ENCODE data around the gene FBXW7.

Gene FBXW7

DNA sequence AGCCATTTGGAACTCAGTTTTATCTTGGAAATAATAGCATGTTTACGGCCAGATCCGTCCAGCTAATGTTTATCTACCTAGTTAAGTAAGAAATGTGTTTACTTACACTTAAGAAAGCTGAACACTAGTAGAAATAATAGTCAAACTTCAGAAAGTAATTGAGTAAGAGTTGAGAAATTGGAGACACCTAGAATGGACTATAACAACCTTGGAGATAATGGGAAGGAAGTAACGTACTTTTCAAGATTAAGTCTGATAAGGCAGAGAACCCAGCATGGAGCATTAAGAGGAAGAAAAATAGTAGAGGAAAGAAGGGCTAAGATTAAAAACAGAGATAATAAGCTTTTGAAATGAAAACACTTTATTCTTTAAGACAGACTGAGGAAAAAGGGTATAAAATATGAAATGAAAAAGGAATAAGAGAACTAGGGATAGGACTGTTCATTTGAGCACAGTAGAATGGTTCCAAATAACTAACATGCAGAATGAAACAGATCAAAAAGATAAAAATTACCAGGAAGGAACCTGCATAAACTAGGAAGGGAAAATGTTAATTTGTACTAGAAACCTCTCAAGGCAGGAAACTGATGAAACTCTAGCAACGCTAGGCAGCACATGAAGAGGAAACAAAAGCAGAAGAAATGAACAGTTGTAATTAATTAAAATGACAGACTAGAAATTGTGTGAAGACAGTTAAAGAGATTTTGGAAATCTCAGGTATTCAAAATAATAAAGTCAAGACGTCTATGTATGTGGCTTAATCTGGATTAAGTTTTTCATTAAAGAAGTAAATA lies 71.7 kb downstream of the FBXW7 start:
- no peak for DNase-seq

DNA sequence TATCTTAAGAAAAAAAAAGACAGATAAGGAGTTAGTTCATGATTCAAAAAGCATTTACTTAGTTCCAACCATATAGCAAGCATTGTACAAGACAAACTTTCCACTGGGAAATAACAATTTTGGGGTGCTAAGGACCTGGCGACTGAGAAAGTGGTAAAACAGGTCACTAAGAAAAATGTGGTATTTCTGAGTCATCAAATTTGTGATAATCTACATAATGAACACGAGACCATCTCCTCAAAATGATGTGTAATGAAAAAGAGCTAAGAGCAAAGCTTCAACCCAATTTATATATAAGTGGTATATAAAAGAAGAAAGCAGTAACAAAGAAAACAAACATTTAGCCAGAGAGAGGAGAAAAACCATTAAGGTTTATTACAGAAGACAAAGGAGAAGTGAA lies 72.3 kb downstream of the FBXW7 start:
- no peak for DNase-seq

GRCh38 chr4:152462695-152463094 lies 73.2 kb downstream of the FBXW7 start:
- no peak for DNase-seq

- DNase-seq: no peak
Measured at GRCh38 chr4:152462047-152462446, 73.8 kb downstream of the FBXW7 start.

- no peak for DNase-seq
Measured at GRCh38 chr4:152460488-152460887, 75.4 kb downstream of the FBXW7 start.

- DNase-seq: no peak
Measured at GRCh38 chr4:152459326-152459725, 76.6 kb downstream of the FBXW7 start.

DNA sequence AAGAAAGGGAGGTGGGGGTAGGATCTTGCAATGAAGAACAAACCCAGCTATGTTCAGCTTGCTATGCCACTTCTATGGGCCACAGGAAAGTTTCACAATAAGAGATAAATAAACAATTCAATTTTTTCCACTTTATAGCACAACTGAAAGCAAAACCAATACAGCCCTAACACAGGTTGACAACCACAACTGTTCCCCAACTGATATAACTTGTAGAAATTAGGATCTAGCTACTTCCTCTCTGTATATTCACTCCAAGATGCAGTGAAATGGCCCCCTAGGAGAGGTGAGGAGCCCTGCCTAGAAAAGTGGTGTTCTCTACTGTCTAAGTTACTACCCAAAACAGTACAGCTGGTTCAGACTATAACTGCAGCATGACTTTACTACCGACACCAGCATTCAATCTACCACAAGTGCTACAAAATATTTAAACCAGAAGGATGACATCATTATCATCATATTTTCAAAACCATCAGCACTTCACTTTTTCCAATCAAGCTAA lies 77.0 kb downstream of the FBXW7 start:
- no peak for DNase-seq

GRCh38 chr4:152456609-152457008 lies 79.3 kb downstream of the FBXW7 start:
- DNase-seq: no peak

DNA sequence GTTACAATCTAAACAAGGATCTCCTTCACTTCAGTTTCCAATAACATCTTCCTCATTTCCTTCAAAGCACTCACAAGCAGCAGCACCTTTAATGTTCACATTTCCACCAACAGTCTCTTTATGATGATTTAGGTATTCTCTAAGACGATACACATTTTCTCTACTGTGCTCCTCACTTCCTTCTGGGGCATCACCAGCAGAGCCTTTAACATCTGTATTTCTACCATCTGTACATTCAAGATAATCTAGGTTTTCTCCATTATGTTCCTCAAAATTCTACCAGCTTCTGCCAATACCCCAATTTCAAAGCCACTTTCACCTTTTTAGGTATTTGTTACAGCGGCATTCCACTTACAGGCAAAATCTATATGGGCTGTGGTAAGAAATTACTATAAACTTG lies 80.6 kb downstream of the FBXW7 start:
- no peak for DNase-seq

DNA sequence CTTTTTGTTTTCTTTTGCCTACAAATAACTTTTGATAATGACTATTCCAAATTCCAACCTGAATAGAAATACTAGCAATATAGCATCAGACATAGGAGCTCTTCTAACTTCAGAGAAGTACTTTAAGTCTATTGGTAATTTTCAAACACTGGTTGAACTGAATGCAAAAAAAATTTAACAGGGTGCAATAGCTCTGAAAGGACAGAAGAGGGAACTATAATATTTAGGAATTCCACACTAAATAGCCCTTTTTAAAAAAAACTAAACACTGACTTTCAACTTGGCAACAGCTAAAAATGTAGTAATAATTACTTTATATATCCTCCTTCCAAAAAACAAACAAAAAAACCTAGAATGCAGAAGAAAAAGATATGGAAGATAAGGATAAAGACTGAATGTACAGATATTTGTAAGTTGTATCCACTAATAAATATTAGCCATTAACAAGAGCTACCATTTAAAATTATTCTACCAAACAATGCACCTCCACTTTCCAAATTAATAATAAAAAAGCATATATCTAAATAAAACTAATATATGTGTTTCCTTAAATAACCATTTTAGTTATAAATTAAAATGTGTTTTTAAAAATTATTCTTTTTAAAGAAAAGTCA lies 81.4 kb downstream of the FBXW7 start:
- no peak for DNase-seq

DNA sequence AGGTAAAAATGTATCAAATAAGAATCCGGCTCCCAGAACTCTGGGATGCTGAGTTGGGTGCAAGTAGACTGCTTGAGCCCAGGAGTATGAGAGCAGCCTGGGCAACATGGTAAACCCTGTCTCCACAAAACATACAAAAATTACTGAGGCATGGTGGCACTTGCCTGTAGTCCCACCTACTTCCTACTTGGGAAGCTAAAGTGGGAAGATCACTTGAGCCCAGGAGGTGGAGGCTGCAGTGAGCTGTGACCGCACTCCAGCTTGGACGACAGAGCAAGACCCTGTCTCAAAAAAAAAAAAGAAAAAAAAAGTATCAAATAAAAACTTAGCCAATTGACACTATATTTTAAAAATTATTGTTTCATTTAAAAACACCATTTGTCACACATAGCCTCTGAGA lies 84.4 kb downstream of the FBXW7 start:
- no peak for DNase-seq

GRCh38 chr4:152448854-152449253 lies 87.0 kb downstream of the FBXW7 start:
- no peak for DNase-seq

DNA sequence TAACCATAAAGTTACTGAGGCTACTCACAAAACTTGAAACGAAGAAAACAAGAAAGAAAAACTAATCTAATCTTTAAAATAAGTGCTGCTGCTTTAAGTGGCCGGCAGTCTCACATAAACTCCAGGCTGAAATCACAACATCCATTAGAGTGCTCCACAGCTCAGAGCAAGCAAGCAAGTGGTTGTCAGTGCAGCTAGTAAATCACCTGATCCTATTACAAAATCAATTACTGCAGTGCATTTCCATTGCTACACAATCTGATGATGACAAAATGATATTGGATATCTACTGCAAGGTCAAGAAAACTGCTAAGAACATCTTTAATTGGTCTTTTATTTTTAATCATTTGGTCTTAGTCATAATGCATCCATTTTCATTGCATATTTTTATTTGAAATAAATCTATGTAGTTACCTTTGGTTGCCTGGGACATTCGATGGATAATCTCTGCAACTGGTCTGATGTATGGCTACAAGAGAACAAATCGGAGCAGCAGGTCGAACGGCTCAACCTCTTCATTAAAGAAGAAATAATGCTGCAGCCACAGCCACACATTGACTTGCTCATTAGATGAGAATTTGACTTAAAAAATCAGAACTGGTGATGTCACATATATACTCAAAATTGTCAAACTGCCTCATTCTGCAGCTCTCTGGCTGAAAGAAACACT lies 87.7 kb downstream of the FBXW7 start:
- no peak for DNase-seq

DNA sequence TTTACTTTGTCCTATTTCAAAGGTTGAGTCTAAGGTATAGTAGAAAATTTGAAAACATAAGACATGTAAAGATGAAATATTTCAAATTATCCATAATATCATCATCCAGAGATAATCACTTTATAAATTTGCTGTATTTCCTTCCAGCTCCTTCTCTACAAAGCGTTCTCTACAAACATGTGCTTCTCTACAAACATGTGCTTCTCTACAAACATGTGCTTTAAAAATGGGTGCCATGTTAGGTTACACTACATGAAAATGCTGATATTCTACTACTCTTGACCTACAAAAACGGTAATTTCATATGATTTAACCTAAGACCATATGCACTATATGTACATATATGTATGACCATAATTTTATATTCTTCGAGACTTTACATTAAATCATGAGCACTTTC lies 92.0 kb downstream of the FBXW7 start:
- no peak for DNase-seq

GRCh38 chr4:152437561-152437960 lies 98.3 kb downstream of the FBXW7 start:
- no peak for DNase-seq

GRCh38 chr4:152436384-152436783 lies 99.5 kb downstream of the FBXW7 start:
- no peak for DNase-seq

DNA sequence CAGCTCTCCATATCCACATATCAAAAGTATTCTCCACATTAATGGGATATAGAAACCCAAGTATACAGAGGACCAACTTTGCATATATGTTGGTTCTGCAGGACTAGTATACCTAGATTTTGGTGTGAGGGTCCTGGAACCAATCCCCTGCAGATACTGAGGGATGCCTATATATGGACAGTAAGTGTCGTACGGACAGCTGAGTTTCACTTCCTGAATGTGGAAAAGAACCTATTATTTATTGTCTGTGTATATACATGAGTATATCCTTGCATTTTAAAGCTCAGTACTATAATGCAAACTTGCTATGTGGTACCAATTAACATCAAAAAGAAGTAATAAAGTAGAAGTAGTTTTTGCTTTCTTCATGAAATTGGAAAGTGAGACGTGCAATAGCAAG lies 101.9 kb downstream of the FBXW7 start:
- no peak for DNase-seq

DNA sequence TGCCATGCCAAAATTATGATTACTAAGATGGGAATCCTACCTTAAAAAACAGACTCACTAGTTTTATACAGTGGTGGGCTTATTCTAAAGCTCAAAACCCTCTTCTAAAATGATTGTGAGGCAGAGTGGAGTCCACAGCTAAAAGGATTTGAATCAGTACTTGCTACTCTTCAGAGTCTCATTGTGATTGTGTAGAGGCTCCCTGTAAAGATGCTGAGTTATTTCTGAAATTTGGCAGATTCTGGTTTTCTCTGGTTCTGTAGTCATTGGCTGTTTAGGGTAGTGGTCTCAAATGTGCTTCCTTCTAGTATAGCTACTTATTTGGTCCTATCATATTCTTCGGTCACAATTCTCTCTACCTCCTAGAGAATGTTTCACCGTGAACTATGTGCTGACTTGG lies 104.1 kb downstream of the FBXW7 start:
- DNase-seq: no peak

- DNase-seq: no peak
Measured at GRCh38 chr4:152431291-152431690, 104.6 kb downstream of the FBXW7 start.

GRCh38 chr4:152430507-152430906 lies 105.4 kb downstream of the FBXW7 start:
- no peak for DNase-seq

DNA sequence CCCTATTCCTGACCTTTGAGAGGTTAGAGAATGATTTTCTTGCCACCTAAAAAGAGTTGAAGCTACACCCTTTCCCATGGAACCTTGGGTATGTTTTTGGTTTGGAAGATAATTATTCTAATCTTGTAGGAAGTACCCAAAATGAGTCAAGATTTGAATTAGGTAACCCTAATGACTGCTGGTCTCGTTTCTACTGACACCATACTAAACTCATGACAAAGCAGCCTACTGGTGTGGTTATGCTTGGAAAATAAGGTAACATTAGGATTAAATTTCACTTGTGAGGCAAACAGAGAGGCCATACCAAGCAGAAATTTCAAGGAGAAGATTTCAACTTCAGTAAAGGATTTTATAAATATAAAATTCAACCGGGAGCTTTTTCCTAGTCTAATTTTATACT lies 107.9 kb downstream of the FBXW7 start:
- no peak for DNase-seq

DNA sequence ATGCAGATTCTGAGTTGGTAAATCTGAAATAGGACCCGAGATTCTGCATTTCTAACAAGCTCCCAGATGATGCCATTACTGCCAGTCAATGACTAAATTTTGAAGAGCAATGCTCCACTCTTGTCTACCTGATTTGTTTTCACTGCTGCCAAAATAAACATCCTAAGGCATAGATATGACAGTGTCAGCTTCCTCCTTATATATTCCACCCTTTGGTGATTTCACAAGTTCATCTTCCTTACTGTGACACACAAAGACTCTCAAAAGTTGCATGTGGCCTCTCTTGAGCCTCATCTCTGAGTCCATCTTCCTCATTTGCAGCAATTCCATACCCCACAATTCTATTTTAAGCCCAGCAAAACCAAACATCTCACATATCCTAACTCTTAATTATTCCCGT lies 110.9 kb downstream of the FBXW7 start:
- DNase-seq: no peak

DNA sequence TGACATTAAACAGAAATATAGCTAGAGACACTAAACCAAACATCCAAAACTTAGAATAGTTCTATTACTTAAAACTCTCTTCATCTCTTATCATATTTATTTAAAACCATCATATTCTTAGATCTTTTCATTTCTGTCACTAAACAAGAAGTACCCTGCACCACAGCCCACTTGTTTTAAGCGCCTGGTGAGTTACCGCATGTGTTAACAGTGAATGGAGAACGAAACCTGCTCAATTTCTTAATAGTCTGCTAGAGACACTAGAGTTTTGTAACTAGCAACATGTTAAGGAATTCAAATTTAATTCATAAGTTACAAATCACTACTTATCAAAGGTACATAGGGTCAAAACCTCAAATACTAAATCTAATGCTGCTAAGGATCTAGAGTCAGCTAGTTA lies 111.5 kb downstream of the FBXW7 start:
- no peak for DNase-seq

GRCh38 chr4:152422817-152423320 lies 113.0 kb downstream of the FBXW7 start:
- DNase-seq: no peak
